Activated CD4-positive, alpha-beta T cell treated with anti-CD3 and anti-CD28 coated beads for 48 hours (primary cell): ENCODE results near the gene ZPR1.
"Not testable (repeated sequence)": the region's sequence is repeated elsewhere in the genome, so short reads cannot be mapped to it uniquely, and the experiment has no call there.

Experiments
- DNase-seq: peaks from one replicate; pipeline ENCODE4 v3.0.0-alpha.2; 2020

The ZPR1 gene, protein sequence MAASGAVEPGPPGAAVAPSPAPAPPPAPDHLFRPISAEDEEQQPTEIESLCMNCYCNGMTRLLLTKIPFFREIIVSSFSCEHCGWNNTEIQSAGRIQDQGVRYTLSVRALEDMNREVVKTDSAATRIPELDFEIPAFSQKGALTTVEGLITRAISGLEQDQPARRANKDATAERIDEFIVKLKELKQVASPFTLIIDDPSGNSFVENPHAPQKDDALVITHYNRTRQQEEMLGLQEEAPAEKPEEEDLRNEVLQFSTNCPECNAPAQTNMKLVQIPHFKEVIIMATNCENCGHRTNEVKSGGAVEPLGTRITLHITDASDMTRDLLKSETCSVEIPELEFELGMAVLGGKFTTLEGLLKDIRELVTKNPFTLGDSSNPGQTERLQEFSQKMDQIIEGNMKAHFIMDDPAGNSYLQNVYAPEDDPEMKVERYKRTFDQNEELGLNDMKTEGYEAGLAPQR

DNA sequence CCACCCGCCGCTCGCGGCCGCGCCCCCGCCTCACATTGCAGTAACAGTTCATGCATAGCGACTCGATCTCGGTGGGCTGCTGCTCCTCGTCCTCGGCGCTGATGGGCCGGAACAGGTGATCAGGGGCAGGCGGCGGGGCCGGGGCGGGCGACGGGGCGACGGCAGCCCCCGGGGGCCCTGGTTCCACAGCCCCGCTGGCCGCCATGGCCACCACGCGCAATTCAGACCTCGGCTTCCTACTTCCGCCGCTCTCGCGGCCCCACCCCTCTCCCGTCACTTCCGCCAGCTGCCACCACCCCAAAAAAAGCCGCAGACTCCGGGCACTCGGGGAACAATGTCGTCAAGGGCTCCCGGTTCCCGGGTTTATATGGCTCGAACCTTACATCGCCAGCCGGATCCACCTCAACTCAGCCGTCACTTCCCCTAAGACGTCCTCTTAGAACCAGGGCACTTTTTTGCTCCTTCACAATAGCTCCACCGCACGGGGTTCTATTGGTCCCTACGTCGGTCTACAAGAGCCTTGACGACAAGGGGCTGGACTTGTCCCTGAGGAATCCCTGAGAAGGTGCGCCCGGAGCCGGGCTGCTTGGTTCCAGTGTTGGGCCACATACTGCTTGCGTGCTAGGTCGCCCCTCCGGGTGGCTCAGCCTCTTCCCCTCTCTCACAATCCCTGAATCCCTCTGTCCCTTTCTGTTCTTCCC is at the start of gene ZPR1:
Gene ZPR1, minus strand, starts transcription at position 238 of the 701 bp plus-strand sequence. Its CDS starts 33 bp downstream, at position 205.
- peak; percentile 88 for DNase-seq

GRCh38 chr11:116836632-116836991 is 48.8 kb upstream of the ZPR1 start:
- no peak for DNase-seq

- peak; percentile 89 for DNase-seq
Measured at GRCh38 chr11:116835791-116836631, 48.2 kb upstream of the ZPR1 start.

- DNase-seq, result no peak
Measured at GRCh38 chr11:116835042-116835772, 47.4 kb upstream of the ZPR1 start.

DNA sequence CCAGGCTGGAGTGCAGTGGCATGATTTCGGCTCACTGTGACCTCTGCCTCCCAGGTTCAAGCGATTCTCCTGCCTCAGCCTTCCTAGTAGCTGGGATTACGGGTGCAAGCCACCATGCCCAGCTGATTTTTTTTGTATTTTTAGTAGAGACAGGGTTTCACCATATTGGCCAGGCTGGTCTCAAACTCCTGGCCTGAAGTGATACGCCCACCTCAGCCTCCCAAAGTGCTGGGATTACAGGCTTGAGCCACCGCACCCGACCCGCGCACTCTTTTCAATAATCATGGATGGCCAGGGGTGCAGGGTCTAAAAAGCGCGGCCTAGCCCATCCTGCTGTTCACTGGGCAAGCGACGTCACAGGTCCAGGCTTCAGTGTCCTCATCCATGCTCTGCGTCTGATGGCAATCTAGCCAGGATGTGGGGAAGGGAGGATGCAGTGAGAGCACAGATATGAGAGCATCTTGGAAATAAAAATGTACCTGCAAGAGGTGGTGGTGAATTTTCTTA is 46.8 kb upstream of the ZPR1 start:
- not testable (repeated sequence) for DNase-seq

GRCh38 chr11:116833816-116834534 is 46.2 kb upstream of the ZPR1 start:
- DNase-seq, result no peak

GRCh38 chr11:116833491-116833815 is 45.6 kb upstream of the ZPR1 start:
- no peak for DNase-seq

DNA sequence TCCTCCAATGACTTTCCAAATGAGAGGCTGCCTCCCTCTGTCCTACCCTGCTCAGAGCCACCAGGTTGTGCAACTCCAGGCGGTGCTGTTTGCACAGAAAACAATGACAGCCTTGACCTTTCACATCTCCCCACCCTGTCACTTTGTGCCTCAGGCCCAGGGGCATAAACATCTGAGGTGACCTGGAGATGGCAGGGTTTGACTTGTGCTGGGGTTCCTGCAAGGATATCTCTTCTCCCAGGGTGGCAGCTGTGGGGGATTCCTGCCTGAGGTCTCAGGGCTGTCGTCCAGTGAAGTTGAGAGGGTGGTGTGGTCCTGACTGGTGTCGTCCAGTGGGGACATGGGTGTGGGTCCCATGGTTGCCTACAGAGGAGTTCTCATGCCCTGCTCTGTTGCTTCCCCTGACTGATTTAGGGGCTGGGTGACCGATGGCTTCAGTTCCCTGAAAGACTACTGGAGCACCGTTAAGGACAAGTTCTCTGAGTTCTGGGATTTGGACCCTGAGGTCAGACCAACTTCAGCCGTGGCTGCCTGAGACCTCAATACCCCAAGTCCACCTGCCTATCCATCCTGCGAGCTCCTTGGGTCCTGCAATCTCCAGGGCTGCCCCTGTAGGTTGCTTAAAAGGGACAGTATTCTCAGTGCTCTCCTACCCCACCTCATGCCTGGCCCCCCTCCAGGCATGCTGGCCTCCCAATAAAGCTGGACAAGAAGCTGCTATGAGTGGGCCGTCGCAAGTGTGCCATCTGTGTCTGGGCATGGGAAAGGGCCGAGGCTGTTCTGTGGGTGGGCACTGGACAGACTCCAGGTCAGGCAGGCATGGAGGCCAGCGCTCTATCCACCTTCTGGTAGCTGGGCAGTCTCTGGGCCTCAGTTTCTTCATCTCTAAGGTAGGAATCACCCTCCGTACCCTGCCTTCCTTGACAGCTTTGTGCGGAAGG is 44.8 kb upstream of the ZPR1 start:
- no peak for DNase-seq

GRCh38 chr11:116831790-116832349 is 44.0 kb upstream of the ZPR1 start:
- no peak for DNase-seq

DNA sequence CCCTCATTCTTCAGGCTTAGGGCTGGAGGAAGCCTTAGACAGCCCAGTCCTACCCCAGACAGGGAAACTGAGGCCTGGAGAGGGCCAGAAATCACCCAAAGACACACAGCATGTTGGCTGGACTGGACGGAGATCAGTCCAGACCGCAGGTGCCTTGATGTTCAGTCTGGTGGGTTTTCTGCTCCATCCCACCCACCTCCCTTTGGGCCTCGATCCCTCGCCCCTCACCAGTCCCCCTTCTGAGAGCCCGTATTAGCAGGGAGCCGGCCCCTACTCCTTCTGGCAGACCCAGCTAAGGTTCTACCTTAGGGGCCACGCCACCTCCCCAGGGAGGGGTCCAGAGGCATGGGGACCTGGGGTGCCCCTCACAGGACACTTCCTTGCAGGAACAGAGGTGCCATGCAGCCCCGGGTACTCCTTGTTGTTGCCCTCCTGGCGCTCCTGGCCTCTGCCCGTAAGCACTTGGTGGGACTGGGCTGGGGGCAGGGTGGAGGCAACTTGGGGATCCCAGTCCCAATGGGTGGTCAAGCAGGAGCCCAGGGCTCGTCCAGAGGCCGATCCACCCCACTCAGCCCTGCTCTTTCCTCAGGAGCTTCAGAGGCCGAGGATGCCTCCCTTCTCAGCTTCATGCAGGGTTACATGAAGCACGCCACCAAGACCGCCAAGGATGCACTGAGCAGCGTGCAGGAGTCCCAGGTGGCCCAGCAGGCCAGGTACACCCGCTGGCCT is 42.5 kb upstream of the ZPR1 start:
- no peak for DNase-seq

DNA sequence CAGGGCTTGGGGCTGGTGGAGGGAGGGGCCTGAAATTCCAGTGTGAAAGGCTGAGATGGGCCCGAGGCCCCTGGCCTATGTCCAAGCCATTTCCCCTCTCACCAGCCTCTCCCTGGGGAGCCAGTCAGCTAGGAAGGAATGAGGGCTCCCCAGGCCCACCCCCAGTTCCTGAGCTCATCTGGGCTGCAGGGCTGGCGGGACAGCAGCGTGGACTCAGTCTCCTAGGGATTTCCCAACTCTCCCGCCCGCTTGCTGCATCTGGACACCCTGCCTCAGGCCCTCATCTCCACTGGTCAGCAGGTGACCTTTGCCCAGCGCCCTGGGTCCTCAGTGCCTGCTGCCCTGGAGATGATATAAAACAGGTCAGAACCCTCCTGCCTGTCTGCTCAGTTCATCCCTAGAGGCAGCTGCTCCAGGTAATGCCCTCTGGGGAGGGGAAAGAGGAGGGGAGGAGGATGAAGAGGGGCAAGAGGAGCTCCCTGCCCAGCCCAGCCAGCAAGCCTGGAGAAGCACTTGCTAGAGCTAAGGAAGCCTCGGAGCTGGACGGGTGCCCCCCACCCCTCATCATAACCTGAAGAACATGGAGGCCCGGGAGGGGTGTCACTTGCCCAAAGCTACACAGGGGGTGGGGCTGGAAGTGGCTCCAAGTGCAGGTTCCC is 41.8 kb upstream of the ZPR1 start, which contains the start of gene APOC3:
Gene APOC3, plus strand, starts transcription at position 383 of the 659 bp plus-strand sequence. CDS start 676 bp downstream, outside the sequence.
- DNase-seq, result no peak

DNA sequence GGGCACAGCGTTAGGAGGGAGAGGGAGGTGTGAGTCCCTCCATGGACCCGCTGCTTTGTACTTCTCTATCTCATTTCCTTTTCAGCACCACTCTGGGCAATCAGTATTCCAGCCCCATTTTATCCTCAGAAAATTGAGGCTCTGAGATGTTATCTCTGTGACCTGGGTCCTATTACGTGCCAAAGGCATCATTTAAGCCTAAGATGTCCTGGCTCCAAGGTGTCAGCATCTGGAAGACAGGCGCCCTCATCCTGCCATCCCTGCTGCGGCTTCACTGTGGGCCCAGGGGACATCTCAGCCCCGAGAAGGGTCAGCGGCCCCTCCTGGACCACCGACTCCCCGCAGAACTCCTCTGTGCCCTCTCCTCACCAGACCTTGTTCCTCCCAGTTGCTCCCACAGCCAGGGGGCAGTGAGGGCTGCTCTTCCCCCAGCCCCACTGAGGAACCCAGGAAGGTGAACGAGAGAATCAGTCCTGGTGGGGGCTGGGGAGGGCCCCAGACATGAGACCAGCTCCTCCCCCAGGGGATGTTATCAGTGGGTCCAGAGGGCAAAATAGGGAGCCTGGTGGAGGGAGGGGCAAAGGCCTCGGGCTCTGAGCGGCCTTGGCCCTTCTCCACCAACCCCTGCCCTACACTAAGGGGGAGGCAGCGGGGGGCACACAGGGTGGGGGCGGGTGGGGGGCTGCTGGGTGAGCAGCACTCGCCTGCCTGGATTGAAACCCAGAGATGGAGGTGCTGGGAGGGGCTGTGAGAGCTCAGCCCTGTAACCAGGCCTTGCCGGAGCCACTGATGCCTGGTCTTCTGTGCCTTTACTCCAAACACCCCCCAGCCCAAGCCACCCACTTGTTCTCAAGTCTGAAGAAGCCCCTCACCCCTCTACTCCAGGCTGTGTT is 41.1 kb upstream of the ZPR1 start:
- no peak for DNase-seq

- DNase-seq, result no peak
Measured at GRCh38 chr11:116827461-116827860, 39.6 kb upstream of the ZPR1 start.

DNA sequence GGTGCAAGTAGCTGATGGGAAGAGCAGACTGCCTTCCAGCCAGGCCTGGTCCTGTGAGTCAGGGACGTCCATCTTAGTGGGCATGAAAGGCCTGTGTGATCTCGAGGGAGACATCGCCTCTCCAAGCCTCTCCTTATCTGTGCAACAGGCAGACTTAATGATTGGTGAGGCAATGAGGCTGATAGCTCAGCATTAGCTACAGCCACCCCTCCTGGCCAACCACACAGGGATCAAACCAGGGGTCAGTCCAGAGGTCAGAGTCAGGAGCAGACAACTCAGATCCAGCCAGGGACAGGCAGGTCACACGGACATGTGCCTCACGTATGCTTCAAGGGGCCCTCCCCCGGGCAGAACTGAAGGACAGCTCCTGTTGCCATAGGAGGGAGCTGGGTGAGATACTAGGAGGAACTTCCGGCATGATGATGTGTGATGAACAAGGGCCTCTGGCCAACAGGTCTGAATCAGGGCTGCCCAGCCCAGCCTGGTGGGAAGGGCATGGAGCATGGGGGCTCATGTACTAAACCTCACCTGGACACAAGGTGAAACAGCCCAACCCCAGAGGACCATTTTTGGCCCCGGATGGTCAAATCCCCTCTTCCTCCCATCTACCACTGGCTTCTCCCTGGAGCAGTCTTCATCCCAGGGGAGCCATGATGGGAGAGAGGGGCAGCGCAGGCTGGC is 39.1 kb upstream of the ZPR1 start:
- no peak for DNase-seq

GRCh38 chr11:116825854-116826750 is 38.3 kb upstream of the ZPR1 start:
- DNase-seq, result no peak

- no peak for DNase-seq
Measured at GRCh38 chr11:116825434-116825833, 37.6 kb upstream of the ZPR1 start.
